HepG2 (cell line): ENCODE data around the gene CATSPERD. TPM values are rescaled to one million over a fixed set of nuclear protein-coding genes. Genes with fewer than 3 reads are reported as not detected.

Source experiments
- DNMT1 ChIP-seq: sonication (generic); formaldehyde crosslinking; IDR thresholded peaks from 2 replicates; pipeline ENCODE4 v1.5.1; 2020; ENCODE audit warnings: mild to moderate bottlenecking, missing genetic modification reagents
- GATA4 ChIP-seq: sonication (generic); IDR thresholded peaks from 2 replicates; pipeline ENCODE4 v1.6.1; 2016; ENCODE audit warnings: antibody characterized with exemption, low read depth, borderline replicate concordance
- HNRNPK ChIP-seq: fragments of 200-400 bp; formaldehyde crosslinking; IDR thresholded peaks from 2 replicates; pipeline ENCODE4 v1.6.1; 2018; ENCODE audit warnings: low read length, low read depth, moderate library complexity, mild to moderate bottlenecking; ENCODE audit not compliant: poor library complexity, severe bottlenecking
- ISL2 ChIP-seq: sonication (generic); formaldehyde crosslinking; IDR thresholded peaks from 2 replicates; pipeline ENCODE4 v1.5.0; 2020; ENCODE audit warnings: missing genetic modification reagents
- MAF1 ChIP-seq: sonication (generic); formaldehyde crosslinking; IDR thresholded peaks from 2 replicates; pipeline ENCODE4 v1.5.0; 2020; ENCODE audit warnings: missing genetic modification reagents, borderline replicate concordance
- MED13 ChIP-seq: sonication (generic); formaldehyde crosslinking; IDR thresholded peaks from 2 replicates; pipeline ENCODE4 v1.5.0; 2020; ENCODE audit warnings: missing genetic modification reagents
- NFATC3 ChIP-seq: sonication (generic); formaldehyde crosslinking; IDR thresholded peaks from 2 replicates; pipeline ENCODE4 v1.5.1; 2020; ENCODE audit warnings: mild to moderate bottlenecking, missing genetic modification reagents
- RXRA ChIP-seq: sonication (generic); formaldehyde crosslinking; IDR thresholded peaks from 2 replicates; pipeline ENCODE4 v1.5.1; 2020; ENCODE audit warnings: missing genetic modification reagents
- ZNF333 ChIP-seq: sonication (generic); formaldehyde crosslinking; IDR thresholded peaks from 2 replicates; pipeline ENCODE4 v1.4.0; 2020; ENCODE audit warnings: mild to moderate bottlenecking, missing genetic modification reagents, borderline replicate concordance
- ZNF841 ChIP-seq: sonication (generic); formaldehyde crosslinking; IDR thresholded peaks from 2 replicates; pipeline ENCODE4 v1.8.1; 2023; ENCODE audit warnings: missing genetic modification reagents, borderline replicate concordance
- ZSCAN25 ChIP-seq: sonication (generic); formaldehyde crosslinking; IDR thresholded peaks from 2 replicates; pipeline ENCODE4 v1.8.0; 2022; ENCODE audit warnings: mild to moderate bottlenecking, missing genetic modification reagents
- polyA plus RNA-seq, 8 experiments: library from polyadenylated mRNA; depleted of rRNA in 3 of 8; stranded (reverse) in 7 of 8; unstranded in 1 of 8; fragments of >200 nt; fragmentation: Illumina TruSeq in 4 of 8; extraction: Trizol in 4 of 8; gene quantifications; 2 replicates each; pipeline versions ENCODE4 v1.2.1 to v1.2.3, GENCODE V29; 2011 to 2016; ENCODE audit warnings: low read depth in 4 of 8, missing spikeins in 1 of 8, mixed read lengths in 1 of 8; ENCODE audit not compliant: insufficient read depth in 1 of 8
- total RNA-seq, 5 experiments: library from RNA; depleted of rRNA; stranded (reverse); fragments of >200 nt; fragmentation: Illumina TruSeq; extraction: Trizol; gene quantifications; 2 replicates each; pipeline ENCODE4 v1.2.3, GENCODE V29; 2016; ENCODE audit warnings: low read depth in 1 of 5
- TF ChIP-seq, protein P1 (sequence below): IDR thresholded peaks from 2 replicates; pipeline ENCODE4 v1.6.1; 2016
- TF ChIP-seq, protein P2 (sequence below): sonication (generic); formaldehyde crosslinking; IDR thresholded peaks from 2 replicates; pipeline ENCODE4 v1.9.0; 2021; ENCODE audit warnings: missing genetic modification reagents, mild to moderate bottlenecking, borderline replicate concordance
- TF ChIP-seq, protein P3 (sequence below): sonication (generic); formaldehyde crosslinking; IDR thresholded peaks from 2 replicates; pipeline ENCODE4 v1.9.0; 2021; ENCODE audit warnings: missing genetic modification reagents, mild to moderate bottlenecking, borderline replicate concordance
- TF ChIP-seq, protein P4 (sequence below): sonication (generic); formaldehyde crosslinking; IDR thresholded peaks from 2 replicates; pipeline ENCODE4 v1.8.1; 2023; ENCODE audit warnings: mild to moderate bottlenecking, moderate library complexity, missing genetic modification reagents
- TF ChIP-seq, protein P5 (sequence below): sonication (generic); formaldehyde crosslinking; IDR thresholded peaks from 2 replicates; pipeline ENCODE4 v1.8.1; 2023; ENCODE audit warnings: mild to moderate bottlenecking, missing genetic modification reagents

Gene CATSPERD
- total and polyA plus RNA-seq, 2 of the 13 experiments (the other 11 are each of a cell fraction or from before 2014, with no cell fraction given), result 0.04 TPM; not detected in 1

DNA sequence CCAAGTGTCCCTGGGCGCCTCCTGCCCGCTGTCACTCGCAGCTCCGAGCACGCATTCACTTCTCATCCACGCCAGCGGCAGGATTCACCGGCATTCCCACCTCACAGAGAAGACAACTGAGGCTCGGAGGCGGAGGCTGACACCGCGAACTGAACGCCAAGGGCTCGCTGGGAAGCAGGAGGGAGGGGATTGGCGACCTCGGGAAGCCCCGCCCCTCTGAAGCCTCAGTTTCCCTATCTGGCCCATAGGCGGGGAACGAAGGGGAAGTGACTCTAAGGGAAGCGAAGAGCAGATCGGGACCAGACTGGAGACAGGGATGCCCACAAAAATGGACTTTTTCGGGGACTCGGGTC, 40.4 kb upstream of the CATSPERD start (continued):
- TF ChIP-seq ZNF333 (CRISPR knock-in tag) (no peak; the same call in 1 of the 2 replicates), HNRNPK (no peak), MED13 (CRISPR knock-in tag) (no peak), NFATC3 (CRISPR knock-in tag) (no peak; the same call in 1 of the 2 replicates), DNMT1 (no peak), GATA4 (no peak), ZSCAN25 (no peak), MAF1 (no peak), RXRA (peak; percentile 4), ISL2 (CRISPR knock-in tag) (no peak), ZNF841 (CRISPR knock-in tag) (no peak)
- TF ChIP-seq, protein P1, sequence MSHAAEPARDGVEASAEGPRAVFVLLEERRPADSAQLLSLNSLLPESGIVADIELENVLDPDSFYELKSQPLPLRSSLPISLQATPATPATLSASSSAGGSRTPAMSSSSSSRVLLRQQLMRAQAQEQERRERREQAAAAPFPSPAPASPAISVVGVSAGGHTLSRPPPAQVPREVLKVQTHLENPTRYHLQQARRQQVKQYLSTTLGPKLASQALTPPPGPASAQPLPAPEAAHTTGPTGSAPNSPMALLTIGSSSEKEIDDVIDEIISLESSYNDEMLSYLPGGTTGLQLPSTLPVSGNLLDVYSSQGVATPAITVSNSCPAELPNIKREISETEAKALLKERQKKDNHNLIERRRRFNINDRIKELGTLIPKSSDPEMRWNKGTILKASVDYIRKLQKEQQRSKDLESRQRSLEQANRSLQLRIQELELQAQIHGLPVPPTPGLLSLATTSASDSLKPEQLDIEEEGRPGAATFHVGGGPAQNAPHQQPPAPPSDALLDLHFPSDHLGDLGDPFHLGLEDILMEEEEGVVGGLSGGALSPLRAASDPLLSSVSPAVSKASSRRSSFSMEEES (CRISPR knock-in tag), result no peak
- TF ChIP-seq, protein P2, sequence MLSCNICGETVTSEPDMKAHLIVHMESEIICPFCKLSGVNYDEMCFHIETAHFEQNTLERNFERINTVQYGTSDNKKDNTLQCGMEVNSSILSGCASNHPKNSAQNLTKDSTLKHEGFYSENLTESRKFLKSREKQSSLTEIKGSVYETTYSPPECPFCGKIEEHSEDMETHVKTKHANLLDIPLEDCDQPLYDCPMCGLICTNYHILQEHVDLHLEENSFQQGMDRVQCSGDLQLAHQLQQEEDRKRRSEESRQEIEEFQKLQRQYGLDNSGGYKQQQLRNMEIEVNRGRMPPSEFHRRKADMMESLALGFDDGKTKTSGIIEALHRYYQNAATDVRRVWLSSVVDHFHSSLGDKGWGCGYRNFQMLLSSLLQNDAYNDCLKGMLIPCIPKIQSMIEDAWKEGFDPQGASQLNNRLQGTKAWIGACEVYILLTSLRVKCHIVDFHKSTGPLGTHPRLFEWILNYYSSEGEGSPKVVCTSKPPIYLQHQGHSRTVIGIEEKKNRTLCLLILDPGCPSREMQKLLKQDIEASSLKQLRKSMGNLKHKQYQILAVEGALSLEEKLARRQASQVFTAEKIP (CRISPR knock-in tag), result no peak
- TF ChIP-seq, protein P3, sequence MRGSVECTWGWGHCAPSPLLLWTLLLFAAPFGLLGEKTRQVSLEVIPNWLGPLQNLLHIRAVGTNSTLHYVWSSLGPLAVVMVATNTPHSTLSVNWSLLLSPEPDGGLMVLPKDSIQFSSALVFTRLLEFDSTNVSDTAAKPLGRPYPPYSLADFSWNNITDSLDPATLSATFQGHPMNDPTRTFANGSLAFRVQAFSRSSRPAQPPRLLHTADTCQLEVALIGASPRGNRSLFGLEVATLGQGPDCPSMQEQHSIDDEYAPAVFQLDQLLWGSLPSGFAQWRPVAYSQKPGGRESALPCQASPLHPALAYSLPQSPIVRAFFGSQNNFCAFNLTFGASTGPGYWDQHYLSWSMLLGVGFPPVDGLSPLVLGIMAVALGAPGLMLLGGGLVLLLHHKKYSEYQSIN (CRISPR knock-in tag), result no peak
- TF ChIP-seq, protein P4, sequence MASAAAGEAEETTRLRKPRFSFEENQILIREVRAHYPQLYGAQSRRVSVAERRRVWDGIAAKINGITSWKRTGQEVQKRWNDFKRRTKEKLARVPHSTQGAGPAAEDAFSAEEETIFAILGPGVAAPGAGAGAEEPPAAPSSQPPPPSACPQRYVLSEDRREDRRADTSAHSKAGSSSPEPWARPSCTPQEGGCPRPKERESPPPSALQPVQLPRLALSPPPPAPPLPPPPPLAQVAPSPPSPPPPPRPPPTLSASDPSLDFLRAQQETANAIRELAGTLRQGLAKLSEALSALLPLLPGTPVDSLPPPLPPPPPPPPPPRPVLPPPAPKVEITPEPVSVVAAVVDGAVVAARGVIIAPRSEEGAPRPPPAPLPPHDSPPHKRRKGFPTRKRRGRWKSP (CRISPR knock-in tag), result no peak
- TF ChIP-seq, protein P5, sequence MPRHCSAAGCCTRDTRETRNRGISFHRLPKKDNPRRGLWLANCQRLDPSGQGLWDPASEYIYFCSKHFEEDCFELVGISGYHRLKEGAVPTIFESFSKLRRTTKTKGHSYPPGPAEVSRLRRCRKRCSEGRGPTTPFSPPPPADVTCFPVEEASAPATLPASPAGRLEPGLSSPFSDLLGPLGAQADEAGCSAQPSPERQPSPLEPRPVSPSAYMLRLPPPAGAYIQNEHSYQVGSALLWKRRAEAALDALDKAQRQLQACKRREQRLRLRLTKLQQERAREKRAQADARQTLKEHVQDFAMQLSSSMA (CRISPR knock-in tag), result no peak
